ENCODE results near the gene MAT2B. TPM values are rescaled to one million over a fixed set of nuclear protein-coding genes. Genes with fewer than 3 reads are reported as not detected.
A peak's percentile ranks its signal among the peaks of the same experiment; 100 is the strongest.

MAT2B gene
- total and polyA plus RNA-seq, 2 of the 13 experiments (the other 11 are each of a cell fraction or from before 2014, with no cell fraction given): 20.2 to 37.1 TPM

- TF ChIP-seq USF2 (IDR thresholded peaks at IDR 0.05; ENCODE audit: low read depth, low read length): no peak
- no peak for TF ChIP-seq USF2 (CRISPR knock-in tag; IDR thresholded peaks at IDR 0.05; ENCODE audit: borderline replicate concordance)
- TF ChIP-seq XRCC5 (optimal IDR thresholded peaks at IDR 0.05; ENCODE audit: low read length): peak; percentile 27
- TF ChIP-seq ZNF468 (CRISPR knock-in tag; IDR thresholded peaks at IDR 0.05): 0 out of 2 replicates have a peak, but pooled peaks have one; percentile 54
- TF ChIP-seq, protein P1, sequence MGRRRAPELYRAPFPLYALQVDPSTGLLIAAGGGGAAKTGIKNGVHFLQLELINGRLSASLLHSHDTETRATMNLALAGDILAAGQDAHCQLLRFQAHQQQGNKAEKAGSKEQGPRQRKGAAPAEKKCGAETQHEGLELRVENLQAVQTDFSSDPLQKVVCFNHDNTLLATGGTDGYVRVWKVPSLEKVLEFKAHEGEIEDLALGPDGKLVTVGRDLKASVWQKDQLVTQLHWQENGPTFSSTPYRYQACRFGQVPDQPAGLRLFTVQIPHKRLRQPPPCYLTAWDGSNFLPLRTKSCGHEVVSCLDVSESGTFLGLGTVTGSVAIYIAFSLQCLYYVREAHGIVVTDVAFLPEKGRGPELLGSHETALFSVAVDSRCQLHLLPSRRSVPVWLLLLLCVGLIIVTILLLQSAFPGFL (CRISPR knock-in tag; IDR thresholded peaks at IDR 0.05): peak; percentile 25; the same call in 1 of the 2 replicates
- TF ChIP-seq, protein P2, sequence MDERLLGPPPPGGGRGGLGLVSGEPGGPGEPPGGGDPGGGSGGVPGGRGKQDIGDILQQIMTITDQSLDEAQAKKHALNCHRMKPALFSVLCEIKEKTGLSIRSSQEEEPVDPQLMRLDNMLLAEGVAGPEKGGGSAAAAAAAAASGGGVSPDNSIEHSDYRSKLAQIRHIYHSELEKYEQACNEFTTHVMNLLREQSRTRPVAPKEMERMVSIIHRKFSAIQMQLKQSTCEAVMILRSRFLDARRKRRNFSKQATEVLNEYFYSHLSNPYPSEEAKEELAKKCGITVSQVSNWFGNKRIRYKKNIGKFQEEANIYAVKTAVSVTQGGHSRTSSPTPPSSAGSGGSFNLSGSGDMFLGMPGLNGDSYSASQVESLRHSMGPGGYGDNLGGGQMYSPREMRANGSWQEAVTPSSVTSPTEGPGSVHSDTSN (CRISPR knock-in tag; IDR thresholded peaks at IDR 0.05): no peak
- peak; percentile 16; the same call in 1 of the 2 replicates for TF ChIP-seq BCL6 (CRISPR knock-in tag; IDR thresholded peaks at IDR 0.05)
- TF ChIP-seq SP1 (IDR thresholded peaks at IDR 0.05): no peak
- TF ChIP-seq SP1 (CRISPR knock-in tag; IDR thresholded peaks at IDR 0.05): 0 out of 2 replicates have a peak, but pooled peaks have one; percentile 23
- peak; percentile 85 for TF ChIP-seq KMT2B (CRISPR knock-in tag; IDR thresholded peaks at IDR 0.05)
- no peak; the same call in 1 of the 2 replicates for TF ChIP-seq TEF (CRISPR knock-in tag; IDR thresholded peaks at IDR 0.05)
- no peak for TF ChIP-seq GFI1 (CRISPR knock-in tag; IDR thresholded peaks at IDR 0.05; ENCODE audit: borderline replicate concordance)
- TF ChIP-seq PHF21A (CRISPR knock-in tag; IDR thresholded peaks at IDR 0.05): peak; percentile 64
- peak; percentile 60; the same call in 1 of the 2 replicates for TF ChIP-seq ARID4A (CRISPR knock-in tag; IDR thresholded peaks at IDR 0.05; ENCODE audit: borderline replicate concordance)
- TF ChIP-seq GATAD1 (CRISPR knock-in tag; IDR thresholded peaks at IDR 0.05): peak; percentile 51; the same call in 1 of the 2 replicates
- TF ChIP-seq, protein P3, sequence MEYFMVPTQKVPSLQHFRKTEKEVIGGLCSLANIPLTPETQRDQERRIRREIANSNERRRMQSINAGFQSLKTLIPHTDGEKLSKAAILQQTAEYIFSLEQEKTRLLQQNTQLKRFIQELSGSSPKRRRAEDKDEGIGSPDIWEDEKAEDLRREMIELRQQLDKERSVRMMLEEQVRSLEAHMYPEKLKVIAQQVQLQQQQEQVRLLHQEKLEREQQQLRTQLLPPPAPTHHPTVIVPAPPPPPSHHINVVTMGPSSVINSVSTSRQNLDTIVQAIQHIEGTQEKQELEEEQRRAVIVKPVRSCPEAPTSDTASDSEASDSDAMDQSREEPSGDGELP (IDR thresholded peaks at IDR 0.05; ENCODE audit: borderline replicate concordance, low read depth): peak; percentile 30; the same call in 1 of the 2 replicates
- TF ChIP-seq ZNF879 (CRISPR knock-in tag; IDR thresholded peaks at IDR 0.05): peak; percentile 89
- TF ChIP-seq ATAD3A (CRISPR knock-in tag; IDR thresholded peaks at IDR 0.05): no peak
These were observed 45.4 kb upstream of the MAT2B start, which contains the start of gene NUDCD2 (continued) for GRCh38 chr5:163459819-163460561.
